A549 treated with RU486 at 1 μM for 4 hours (cell line): ENCODE measurements around the gene MAPK9. TPM values are rescaled to one million over a fixed set of nuclear protein-coding genes. Genes with fewer than 3 reads are reported as not detected.

Source experiments
- total RNA-seq: library from RNA; stranded (reverse); fragments of 200-300 nt; extraction: Qiagen RNA extraction; gene quantifications from 5 replicates; pipeline ENCODE4 v1.2.3, GENCODE V29; 2022; ENCODE audit warnings: low read depth

MAPK9 gene
- total RNA-seq, result 29.2 to 40.8 TPM (median 37.9 TPM) in 5 replicates

DNA sequence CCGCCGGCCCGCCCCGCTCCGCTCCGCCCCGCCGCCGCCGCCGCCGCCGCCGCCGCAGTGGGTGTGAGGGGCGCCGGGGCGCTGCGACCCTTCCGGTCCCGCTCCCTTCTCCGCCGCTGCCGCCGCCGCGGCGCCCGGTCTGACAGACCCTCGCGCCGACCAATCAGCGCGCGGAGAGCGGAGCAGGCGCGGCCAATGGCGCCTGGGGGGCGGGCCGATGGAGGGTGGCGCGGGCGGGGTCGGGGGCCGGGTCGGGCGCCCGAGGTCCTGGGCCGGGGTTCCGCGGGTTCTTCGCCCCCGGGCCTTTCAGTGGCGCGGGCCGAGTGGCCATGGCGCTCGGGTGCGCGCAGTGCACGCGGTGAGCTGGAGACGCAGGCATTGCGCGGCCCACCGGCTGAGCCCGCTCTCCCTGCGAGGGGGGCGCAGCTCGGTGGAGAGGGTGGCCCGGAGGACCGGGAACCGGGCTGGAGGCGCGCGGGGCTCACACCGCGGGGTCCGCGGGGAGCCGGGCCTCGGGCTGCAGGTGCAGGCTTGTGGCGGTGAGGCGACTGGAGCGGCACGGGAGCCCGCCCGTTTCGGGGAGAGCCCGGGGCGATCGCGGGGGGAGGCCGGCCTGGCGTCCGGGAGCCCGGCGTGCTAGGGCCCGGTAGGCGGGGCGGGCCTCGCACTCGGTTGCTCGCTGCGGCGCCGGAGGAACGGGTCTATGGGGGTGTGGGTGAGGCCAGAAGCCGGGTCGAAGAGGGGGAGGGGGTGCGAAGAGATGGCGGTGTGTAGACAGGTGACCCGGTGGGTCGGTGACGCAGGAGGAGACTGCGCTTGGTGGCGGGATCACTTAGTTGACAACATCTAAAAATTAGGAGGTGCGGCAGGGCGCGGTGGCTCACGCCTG lies at the start of gene MAPK9:
TSS of gene MAPK9 (minus strand) at position 141 of the 889 bp plus-strand sequence. CDS start 11,522 bp downstream, outside the sequence.

DNA sequence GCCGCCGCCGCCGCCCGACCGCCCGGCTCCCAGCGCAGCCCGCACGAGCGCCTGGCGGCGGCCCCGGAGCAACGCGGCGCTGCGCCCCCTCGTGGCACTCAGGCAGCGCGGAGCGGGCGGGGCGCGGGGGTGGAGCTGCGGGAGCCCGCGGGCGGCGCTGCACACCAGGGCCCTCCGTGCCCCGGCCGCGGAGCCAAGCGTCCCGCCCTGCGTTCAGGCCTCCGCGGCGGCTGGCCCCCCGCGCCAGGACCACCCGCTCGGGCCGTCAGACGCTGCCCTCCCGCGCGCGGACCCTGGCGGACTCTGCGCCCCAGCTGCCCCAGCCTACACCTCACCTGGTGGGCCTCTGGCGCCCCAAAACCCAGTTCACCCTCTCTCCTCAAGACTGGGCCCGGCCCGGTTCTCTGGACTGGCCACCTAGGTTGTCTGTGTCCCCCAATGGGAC lies 82.7 kb downstream of the MAPK9 start, which contains the start of gene RASGEF1C:
TSS of gene RASGEF1C (minus strand) at position 75 of the 445 bp plus-strand sequence. CDS start 71,159 bp downstream, outside the sequence.

Other genes with a start within 250 kb of the MAPK9 start
- 34.7 to 44.7 TPM (median 41.7 TPM) in 5 replicates for gene RNF130, start 220.3 kb downstream of the MAPK9 start, total RNA-seq
- gene RASGEF1C, start 82.9 kb downstream of the MAPK9 start, total RNA-seq, result 0.12 to 0.22 TPM (median 0.15 TPM) in 3 of 5 replicates, not detected in the others
- 45.0 to 58.8 TPM (median 54.6 TPM) in 5 replicates for gene GFPT2, start 61.3 kb upstream of the MAPK9 start, total RNA-seq
- 11.4 to 24.2 TPM (median 21.7 TPM) in 5 replicates for gene CNOT6, start 202.3 kb upstream of the MAPK9 start, total RNA-seq